SHP77 treated with DMSO at 0.1 percent for 48 hours (cell line): ENCODE data around the gene THAP7.
"Not testable (repeated sequence)": the region's sequence is repeated elsewhere in the genome, so short reads cannot be mapped to it uniquely, and the experiment has no call there.

Experiments
- DNase-seq: peaks from one replicate; lab custom pipeline; 2025; lab: John Stamatoyannopoulos, UW

Gene THAP7

DNA sequence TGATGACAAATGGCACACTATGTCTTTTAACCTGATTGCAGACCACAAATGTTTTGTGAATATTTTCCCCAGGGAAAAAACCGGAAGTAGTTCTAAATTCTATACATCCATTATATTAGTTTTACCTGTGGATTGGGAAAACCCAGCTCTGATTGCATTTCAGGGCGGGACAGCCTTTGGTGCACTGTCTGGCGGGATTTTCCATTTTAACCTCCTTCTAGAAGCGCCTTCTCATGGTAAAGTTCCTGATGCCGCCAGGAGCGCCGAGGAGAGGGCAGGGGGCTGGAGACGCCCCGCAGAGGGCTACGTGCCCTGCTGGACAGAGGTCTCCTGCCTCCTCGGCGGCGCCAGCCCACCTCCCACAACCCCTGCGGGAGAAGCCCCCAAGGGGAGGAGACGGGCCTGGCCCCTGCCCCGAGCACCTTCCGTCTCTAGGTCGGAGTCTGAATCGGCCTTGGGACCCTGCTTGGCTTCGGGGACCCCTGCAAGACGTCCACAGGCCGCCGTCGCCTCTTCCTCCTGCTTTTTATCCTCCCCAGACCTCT, 11.8 kb upstream of the THAP7 start:
- no peak for DNase-seq

DNA sequence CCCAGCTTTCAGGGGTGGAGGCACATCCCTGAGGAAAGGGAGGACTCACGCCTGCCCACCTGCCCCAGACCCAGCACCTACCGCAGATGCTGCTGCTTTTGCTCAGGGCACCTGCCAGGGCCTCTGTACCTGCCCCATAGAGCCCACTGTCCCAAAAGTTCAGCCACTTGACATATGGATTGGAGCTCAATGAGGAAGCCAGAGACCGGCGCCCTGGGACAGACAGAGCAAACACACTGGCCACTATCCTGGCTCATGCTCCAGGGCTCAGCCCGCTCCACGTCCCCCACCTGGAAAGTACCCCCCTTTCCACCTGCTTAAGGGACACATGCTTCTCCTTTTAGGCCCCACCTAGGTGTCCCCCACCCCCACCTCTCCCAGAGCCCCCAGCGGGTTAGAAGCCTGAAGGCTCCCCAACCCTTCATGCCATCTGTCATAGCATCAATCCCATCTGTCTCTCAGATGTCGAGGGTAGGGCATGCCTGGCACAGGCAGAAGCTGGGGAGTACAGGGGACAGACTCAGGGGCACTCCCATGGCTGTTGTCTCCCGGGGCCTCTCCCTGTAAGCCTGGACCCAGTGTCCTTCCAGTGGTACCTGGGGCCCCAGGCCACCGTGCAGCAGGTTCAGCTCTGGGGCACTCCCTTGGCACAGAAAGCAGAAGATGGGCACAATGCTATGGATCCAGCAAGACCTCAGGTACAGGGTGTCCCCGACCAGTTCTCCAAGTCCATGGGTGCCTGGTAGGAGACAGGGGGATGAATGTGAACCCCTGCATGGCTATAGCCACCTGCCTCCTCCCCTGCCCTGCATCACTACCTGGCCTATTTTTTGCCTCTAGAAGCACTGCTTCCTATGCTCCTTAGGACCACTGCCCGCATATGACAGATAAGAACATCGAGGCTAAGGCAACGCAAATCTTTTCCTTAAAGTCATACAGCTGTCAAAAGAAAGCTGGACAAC, 10.8 kb upstream of the THAP7 start:
- no peak for DNase-seq

DNA sequence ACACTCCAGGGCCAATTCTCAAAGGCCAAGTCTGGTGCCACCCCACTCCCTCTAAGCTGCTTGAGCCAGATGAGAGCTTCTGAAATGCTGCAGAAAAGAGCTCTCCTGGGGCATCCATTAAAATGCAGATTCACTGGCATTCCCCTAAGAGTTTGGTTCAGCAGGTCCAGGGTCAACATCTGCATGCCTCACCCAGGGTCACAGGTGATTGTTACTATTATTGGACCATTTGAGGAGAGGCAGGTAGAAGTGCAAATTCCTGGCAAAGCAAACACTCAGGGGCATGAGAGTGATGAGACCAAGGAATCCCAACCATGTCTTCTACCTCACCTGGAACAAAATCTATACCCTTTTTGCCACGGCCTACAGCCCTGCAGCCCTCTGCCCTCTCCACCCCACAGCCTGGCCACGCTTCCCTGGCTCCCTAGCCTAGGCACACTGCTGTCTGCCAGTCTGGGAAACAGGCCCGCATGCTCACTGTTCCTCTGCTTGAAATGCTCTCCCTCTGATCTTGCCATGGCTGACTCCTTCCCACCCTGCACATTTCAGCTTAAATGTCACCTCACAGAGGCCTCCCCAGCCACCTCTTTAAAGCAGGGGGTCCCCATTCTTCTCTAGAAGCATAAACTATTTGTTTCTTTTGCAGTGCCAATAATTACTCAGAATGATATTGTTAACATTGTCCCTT, 8.7 kb upstream of the THAP7 start:
- DNase-seq = no peak

DNA sequence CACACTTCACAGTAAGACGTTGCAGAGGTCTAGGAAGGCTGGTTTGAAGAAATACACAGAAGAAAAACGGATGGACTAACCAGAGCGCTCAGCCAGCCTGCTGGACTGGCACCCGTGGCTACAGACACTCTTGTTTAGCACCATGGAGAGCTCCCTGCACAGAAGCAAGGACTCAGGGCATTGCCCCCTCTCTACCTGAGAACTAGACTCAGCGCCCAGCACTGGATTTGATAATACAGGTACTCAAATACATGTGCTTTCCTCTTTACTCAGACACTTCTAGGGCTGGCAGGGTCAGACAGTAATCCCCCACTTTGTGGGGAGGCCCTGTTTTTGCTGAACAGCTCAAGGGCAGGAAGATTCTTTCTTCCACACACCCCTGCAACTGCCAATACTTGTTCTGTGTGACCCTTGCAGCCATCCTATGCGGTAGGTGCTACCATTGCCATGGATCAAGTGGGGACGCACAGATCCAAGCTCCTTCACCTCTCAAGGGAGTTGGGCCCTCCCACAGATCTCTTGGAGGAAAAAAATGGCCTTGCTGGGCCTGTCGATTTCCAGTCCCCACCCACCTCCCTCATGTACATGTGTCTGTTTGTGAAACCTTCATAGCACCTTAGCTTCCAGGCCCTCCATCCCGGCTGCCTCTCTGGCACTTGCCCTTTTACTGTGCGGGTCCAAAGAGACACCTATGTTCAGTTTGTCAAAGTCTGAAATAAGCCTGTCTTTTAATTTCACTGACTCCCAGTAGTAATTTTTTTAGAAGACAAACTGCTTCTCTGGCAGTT, 7.9 kb upstream of the THAP7 start:
- no peak for DNase-seq

- DNase-seq = not testable (repeated sequence)
Observed at GRCh38 chr22:21009208-21009607, 7.3 kb upstream of the THAP7 start.

DNA sequence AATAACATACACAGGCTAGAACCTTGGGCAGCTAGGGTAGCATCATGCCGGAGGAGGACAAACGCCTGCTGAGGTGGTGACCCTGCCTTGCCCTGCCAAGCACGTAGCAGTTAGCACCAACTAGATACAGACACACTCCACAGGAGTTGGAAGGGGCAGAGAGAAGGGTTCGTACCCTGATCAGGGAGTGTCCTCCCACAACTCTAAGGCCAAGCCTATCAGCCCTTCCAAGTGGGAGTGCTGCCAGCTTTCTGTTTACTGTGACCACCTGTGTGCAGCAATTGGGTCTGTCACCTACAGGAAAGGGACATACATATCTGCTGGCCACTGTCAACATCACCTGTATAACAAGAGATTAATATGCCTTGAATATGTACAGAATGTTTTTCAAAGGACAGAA, 1.9 kb upstream of the THAP7 start:
- peak; percentile 22 for DNase-seq

DNA sequence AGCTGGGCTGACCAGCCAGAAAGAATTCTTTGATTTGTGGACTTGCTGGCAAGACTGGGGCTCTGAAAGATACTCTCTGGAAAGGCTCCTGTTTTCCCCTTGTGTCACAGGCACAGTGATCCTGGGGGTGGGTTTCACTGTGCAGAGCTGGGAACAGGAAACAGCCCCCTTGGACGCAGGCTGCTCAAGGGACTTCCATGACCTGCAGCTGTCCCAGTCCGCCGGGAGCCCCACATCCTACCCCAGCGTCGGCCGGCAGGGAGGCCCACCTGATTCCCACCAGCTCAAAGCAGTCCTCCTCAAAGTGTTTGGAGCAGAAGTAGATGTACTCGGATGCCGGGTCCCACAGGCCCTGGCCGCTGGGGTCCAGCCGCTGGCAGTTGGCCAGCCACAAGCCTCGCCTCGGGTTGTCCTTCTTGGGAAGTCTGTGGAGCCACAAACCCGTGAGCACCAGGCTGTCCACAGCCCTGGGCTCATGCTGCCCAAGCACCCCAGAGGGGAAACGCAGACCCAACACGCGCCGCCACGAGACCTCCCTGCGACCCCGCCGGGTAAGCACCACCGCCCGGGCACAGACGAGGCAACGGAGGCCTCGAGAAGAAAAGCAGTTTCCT, 824 bp downstream of the THAP7 start:
- DNase-seq = no peak

- DNase-seq = no peak
Observed at GRCh38 chr22:21000207-21000986, 1.5 kb downstream of the THAP7 start.

DNA sequence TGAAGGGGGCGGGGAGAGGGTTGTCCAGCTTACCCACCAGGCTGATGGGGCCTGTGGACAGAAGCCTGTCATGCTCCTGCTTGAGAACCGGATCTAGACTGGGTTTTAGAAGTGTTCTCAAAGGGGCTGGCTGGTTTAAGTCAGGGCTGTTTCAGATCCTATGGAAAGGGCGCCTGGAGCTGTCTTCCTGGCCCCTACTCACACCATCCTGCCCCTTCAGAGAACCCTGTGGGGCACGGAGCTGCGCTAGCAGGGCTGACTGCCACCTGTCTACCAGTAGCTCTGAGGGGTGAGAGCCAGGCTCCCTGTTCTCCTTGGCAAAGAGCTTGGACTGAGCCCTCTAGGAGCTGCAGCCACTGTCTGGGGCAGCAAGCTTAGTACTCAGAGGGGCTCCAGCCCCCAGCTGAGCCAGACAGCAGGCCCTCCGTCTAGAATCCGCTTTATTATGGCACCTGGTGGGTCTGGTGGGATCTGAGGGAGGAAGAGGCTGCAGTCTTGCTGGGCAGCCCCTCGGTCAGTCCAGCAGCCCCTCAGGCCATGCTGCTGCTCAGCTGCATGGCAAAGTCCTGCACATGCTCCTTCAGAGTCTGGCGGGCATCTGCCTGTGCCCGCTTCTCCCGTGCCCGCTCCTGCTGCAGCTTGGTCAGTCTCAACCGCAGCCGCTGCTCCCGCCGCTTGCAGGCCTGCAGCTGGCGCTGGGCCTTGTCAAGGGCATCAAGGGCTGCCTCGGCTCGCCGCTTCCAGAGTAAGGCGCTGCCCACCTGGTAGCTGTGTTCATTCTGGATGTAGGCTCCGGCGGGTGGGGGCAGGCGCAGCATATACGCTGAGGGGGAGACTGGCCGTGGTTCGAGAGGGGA, 2.3 kb downstream of the THAP7 start:
- DNase-seq = no peak

GRCh38 chr22:20998411-20999336, 3.2 kb downstream of the THAP7 start:
- DNase-seq = no peak

GRCh38 chr22:20997536-20998257, 4.2 kb downstream of the THAP7 start:
- DNase-seq = no peak

- DNase-seq = no peak
Observed at GRCh38 chr22:20996598-20997535, 5.1 kb downstream of the THAP7 start.

DNA sequence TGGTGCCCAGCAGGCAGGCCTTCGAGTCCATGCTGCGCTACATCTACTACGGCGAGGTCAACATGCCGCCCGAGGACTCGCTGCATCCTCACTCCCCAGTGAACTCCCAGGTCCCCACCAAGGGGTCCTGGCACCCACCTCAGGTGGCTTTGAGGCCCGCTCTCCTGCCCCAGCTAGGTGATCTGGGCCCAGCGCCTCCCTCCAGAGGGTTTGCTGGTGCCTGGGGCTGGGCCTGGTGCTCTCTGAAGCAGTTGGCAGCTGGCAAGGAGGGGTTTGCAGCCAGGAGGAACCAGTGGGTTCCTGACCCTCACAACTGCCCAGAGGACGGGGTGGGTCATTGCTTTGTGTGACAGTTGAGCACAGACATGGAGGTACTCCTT, 5.9 kb downstream of the THAP7 start:
- DNase-seq = no peak

DNA sequence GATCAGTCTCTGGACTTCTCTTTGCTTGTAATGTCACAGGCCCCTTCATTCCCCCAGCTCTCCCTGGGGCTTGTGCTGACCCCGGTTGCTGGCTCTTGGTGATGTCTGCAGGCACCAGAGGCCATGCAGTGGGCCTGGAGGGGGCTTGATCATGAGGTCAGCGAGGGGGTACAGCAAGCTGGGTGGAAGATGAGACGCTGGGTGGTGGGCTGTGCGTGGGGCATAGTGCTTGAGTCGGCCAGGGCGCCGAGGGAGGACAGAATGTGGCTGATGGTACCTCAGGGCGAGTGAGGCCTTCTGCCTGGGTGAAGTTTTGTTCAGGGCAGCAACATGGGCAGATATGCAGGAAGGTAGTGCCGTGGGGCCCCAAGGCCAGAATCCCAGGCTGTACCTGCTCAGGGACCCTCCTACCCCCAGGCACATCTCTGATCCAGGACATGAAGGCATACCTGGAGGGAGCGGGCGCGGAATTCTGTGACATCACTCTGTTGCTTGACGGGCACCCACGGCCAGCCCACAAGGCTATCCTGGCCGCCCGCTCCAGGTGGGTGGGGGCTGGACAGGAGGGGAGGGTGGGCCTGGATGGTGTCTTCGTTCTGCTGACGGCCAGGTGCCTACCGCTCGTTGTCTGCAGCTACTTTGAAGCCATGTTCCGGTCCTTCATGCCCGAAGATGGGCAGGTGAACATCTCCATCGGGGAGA, 6.4 kb downstream of the THAP7 start:
- no peak for DNase-seq

- DNase-seq = no peak
Observed at GRCh38 chr22:20994902-20995241, 7.0 kb downstream of the THAP7 start.

DNA sequence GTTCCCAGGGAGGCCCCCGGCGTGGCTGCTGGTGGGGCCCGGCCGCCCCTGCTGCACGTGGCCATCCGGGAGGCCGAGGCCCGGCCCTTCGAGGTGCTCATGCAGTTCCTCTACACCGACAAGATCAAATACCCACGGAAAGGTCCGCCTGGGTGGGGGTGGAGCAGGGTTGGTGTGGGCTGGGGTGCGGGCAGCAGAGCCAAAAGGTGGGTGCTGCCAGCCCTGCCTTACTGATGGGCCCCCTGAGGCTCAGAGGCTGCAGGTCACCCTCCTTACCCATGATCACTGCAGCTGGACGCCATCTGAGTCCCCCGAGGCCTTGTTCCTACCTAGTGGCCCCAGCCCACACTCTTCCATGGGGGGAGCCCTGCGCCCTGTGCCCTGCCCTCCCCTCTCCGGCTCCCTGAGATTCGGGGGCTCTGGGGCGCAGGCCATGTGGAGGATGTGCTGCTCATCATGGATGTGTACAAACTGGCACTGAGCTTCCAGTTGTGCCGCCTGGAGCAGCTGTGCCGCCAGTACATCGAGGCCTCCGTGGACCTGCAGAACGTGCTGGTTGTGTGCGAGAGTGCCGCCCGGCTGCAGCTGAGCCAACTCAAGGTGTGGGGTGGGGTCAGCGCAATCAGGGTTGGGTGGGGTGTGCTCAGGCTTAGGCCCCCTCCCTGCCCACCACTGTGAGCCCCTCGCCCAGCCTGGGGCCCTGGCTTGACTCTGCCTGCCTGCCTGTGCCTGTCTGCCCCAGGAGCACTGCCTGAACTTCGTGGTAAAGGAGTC, 7.6 kb downstream of the THAP7 start:
- no peak for DNase-seq
